Esophagus squamous epithelium (tissue), 4 donors: ENCODE results near the gene RFLNA.

Experiments
- CTCF ChIP-seq, 6 experiments: fragments of 450-650 bp in 4 of 6; fragments of 200-600 bp in 2 of 6; sonication (generic) in 2 of 6; IDR thresholded peaks; one replicate each; pipeline ENCODE4 v1.5.1; 2016 to 2019; ENCODE audit warnings: antibody characterized with exemption in 6 of 6, mild to moderate bottlenecking in 4 of 6, moderate library complexity in 4 of 6
- POLR2A ChIP-seq, 4 donors: fragments of 450-650 bp; IDR thresholded peaks; one replicate each; pipeline ENCODE4 v1.6.1; 2017; ENCODE audit warnings: antibody characterized with exemption in 4 of 4, mild to moderate bottlenecking in 4 of 4, moderate library complexity in 3 of 4

GRCh38 chr12:124298685-124299410 is 4.0 kb downstream of the RFLNA start:
- TF ChIP-seq CTCF (IDR thresholded peaks at IDR 0.05) (no peak), POLR2A (IDR thresholded peaks at IDR 0.05) (no peak)
